Mesenchymal stem cell (in vitro differentiated cells and primary cell): ENCODE measurements around the gene ERGIC1.

Source experiments
- DNase-seq: peaks from one replicate; pipeline ENCODE4 v3.0.0-alpha.2; 2013
- H2AFZ ChIP-seq: one replicate; pipeline ENCODE4 v1.6.1; 2013; ENCODE audit warnings: low read depth, mild to moderate bottlenecking, control low read depth, inconsistent platforms, low read length, moderate library complexity
- H2AK5ac ChIP-seq: 2 replicates; pipeline ENCODE4 v1.6.1; 2013; ENCODE audit warnings: low read length, moderate library complexity, mild to moderate bottlenecking, inconsistent platforms; ENCODE audit not compliant: severe bottlenecking
- H2BK120ac ChIP-seq: one replicate; pipeline ENCODE4 v1.6.1; 2013; ENCODE audit warnings: low read depth, mild to moderate bottlenecking, inconsistent platforms, low read length, moderate library complexity
- H2BK12ac ChIP-seq, 2 experiments: one replicate each; pipeline ENCODE4 v1.6.1; 2013; ENCODE audit warnings: inconsistent platforms in 2 of 2, low read length in 2 of 2, mild to moderate bottlenecking in 2 of 2, moderate library complexity in 2 of 2, control low read depth in 1 of 2
- H2BK15ac ChIP-seq: one replicate; pipeline ENCODE4 v1.6.1; 2013; ENCODE audit warnings: mild to moderate bottlenecking, low read depth, inconsistent platforms; ENCODE audit not compliant: poor library complexity, severe bottlenecking
- H2BK5ac ChIP-seq: 2 replicates; pipeline ENCODE4 v1.6.1; 2013; ENCODE audit warnings: low read depth, mild to moderate bottlenecking, low read length, control low read depth, inconsistent platforms; ENCODE audit not compliant: poor library complexity, severe bottlenecking
- H3K14ac ChIP-seq, 2 experiments: one replicate each; pipeline ENCODE4 v1.6.1; 2013; ENCODE audit warnings: inconsistent platforms in 2 of 2, low read length in 2 of 2, control low read depth in 1 of 2, mild to moderate bottlenecking in 1 of 2, moderate library complexity in 1 of 2
- H3K18ac ChIP-seq, 2 experiments: one replicate each; pipeline ENCODE4 v1.6.1; 2013; ENCODE audit warnings: inconsistent platforms in 2 of 2, low read length in 2 of 2, control low read depth in 1 of 2, low read depth in 1 of 2, mild to moderate bottlenecking in 1 of 2
- H3K23ac ChIP-seq, 2 experiments: one replicate each; pipeline ENCODE4 v1.6.1; 2013; ENCODE audit warnings: inconsistent platforms in 2 of 2, low read length in 2 of 2, mild to moderate bottlenecking in 2 of 2, moderate library complexity in 2 of 2, control low read depth in 1 of 2
- H3K27ac ChIP-seq: 2 replicates; pipeline ENCODE4 v1.5.1; 2013; ENCODE audit warnings: mild to moderate bottlenecking, moderate library complexity, low read length, control low read depth, inconsistent platforms; ENCODE audit not compliant: poor library complexity, severe bottlenecking
- H3K27me3 ChIP-seq, 2 experiments: 2 replicates each; pipeline versions ENCODE4 v1.6.1 to v1.7.0; 2013; ENCODE audit warnings: low read length in 2 of 2, mild to moderate bottlenecking in 2 of 2, moderate library complexity in 2 of 2, control low read depth in 1 of 2, inconsistent platforms in 1 of 2; ENCODE audit not compliant: control insufficient read depth in 1 of 2, insufficient read depth in 1 of 2
- H3K36me3 ChIP-seq, 2 experiments: 2 replicates each; pipeline versions ENCODE4 v1.6.1 to v1.7.0; 2013; ENCODE audit warnings: low read length in 2 of 2, control low read depth in 1 of 2, inconsistent platforms in 1 of 2, low read depth in 1 of 2, mild to moderate bottlenecking in 1 of 2; ENCODE audit not compliant: insufficient read depth in 2 of 2, control insufficient read depth in 1 of 2
- H3K4ac ChIP-seq, 2 experiments: one replicate each; pipeline ENCODE4 v1.6.1; 2013; ENCODE audit warnings: inconsistent platforms in 2 of 2, low read length in 2 of 2, mild to moderate bottlenecking in 2 of 2, moderate library complexity in 2 of 2, control low read depth in 1 of 2, low read depth in 1 of 2
- H3K4me1 ChIP-seq: 2 replicates; pipeline ENCODE4 v1.6.1; 2013; ENCODE audit warnings: low read depth, low read length, control low read depth; ENCODE audit not compliant: control insufficient read depth, insufficient read depth
- H3K4me2 ChIP-seq: 2 replicates; pipeline ENCODE4 v1.6.1; 2013; ENCODE audit warnings: low read length, mild to moderate bottlenecking, inconsistent platforms; ENCODE audit not compliant: poor library complexity, severe bottlenecking
- H3K4me3 ChIP-seq, 2 experiments: 2 replicates each; pipeline versions ENCODE4 v1.5.1 to v1.7.0; 2013; ENCODE audit warnings: low read length in 2 of 2, mild to moderate bottlenecking in 2 of 2, control low read depth in 1 of 2, low read depth in 1 of 2; ENCODE audit not compliant: insufficient read depth in 1 of 2
- H3K79me1 ChIP-seq: replicated peaks from 2 replicates; pipeline ENCODE4 v1.6.1; 2013; ENCODE audit warnings: mild to moderate bottlenecking, control low read depth, low read length, inconsistent platforms; ENCODE audit not compliant: poor library complexity, severe bottlenecking
- H3K9ac ChIP-seq: 2 replicates; pipeline ENCODE4 v1.7.0; 2013; ENCODE audit warnings: mild to moderate bottlenecking, low read length, moderate library complexity
- H3K9me3 ChIP-seq: 2 replicates; pipeline ENCODE4 v1.7.0; 2013; ENCODE audit warnings: mild to moderate bottlenecking, low read length; ENCODE audit not compliant: control insufficient read depth
- H4K8ac ChIP-seq: one replicate; pipeline ENCODE4 v1.6.1; 2013; ENCODE audit warnings: inconsistent platforms, mild to moderate bottlenecking, low read length, moderate library complexity
- H4K91ac ChIP-seq: one replicate; pipeline ENCODE4 v1.6.1; 2013; ENCODE audit warnings: mild to moderate bottlenecking, low read length, inconsistent platforms
- WGBS: methylation state at CpG from one replicate; pipeline ENCODE4 v1.1.7; 2013; ENCODE audit warnings: mixed read lengths; 5-methylcytosine and 5-hydroxymethylcytosine counted together

Gene ERGIC1

GRCh38 chr5:172819569-172819968 lies 14.5 kb upstream of the ERGIC1 start:
- Histone ChIP-seq H3K14ac (no peak overlapping the region), H3K4ac (no peak overlapping the region), H2BK5ac (no peak overlapping the region), H3K23ac (no peak overlapping the region), H2AFZ (no peak overlapping the region), H3K36me3 (no peaks in the 10 kb centered on the region), H3K4me2 (no peak overlapping the region), H3K9me3 (no peaks in the 10 kb centered on the region), H2BK12ac (no peak overlapping the region), H3K4me3 (no peak overlapping the region), H2BK15ac (no peak overlapping the region), H4K91ac (no peak overlapping the region), H3K27ac (no peak overlapping the region), H4K8ac (no peak overlapping the region), H2BK120ac (no peak overlapping the region), H3K9ac (no peak overlapping the region), H3K79me1 (no peaks in the 10 kb centered on the region), H3K27me3 (no peaks in the 10 kb centered on the region), H3K4me1 (peaks cover 4% of the 10 kb centered on the region), H3K18ac (no peak overlapping the region), H2AK5ac (no peak overlapping the region)
- 97% methylated on average over 3 of the region's 3 CpGs for WGBS
- DNase-seq = no peak

GRCh38 chr5:172820046-172820767 lies 13.8 kb upstream of the ERGIC1 start:
- no peaks in the 10 kb centered on the region for H3K79me1 ChIP-seq
- no peak overlapping the region for H3K27ac ChIP-seq
- no peak overlapping the region for H3K4ac ChIP-seq
- no peak overlapping the region for H3K14ac ChIP-seq
- no peak overlapping the region for H2BK15ac ChIP-seq
- H3K23ac ChIP-seq = no peak overlapping the region
- H4K8ac ChIP-seq = no peak overlapping the region
- no peak overlapping the region for H3K4me2 ChIP-seq
- 81% methylated on average over 12 of the region's 16 CpGs for WGBS
- H3K9ac ChIP-seq = no peak overlapping the region
- H4K91ac ChIP-seq = no peak overlapping the region
- H3K4me1 ChIP-seq = peaks cover 4% of the 10 kb centered on the region
- no peak overlapping the region for H2BK12ac ChIP-seq
- no peak overlapping the region for H2BK5ac ChIP-seq
- no peaks in the 10 kb centered on the region for H3K27me3 ChIP-seq
- H2BK120ac ChIP-seq = no peak overlapping the region
- no peak overlapping the region for H2AFZ ChIP-seq
- H3K36me3 ChIP-seq = no peaks in the 10 kb centered on the region
- peaks cover 2% of the 10 kb centered on the region for H3K9me3 ChIP-seq
- no peak overlapping the region for H2AK5ac ChIP-seq
- H3K18ac ChIP-seq = no peak overlapping the region
- H3K4me3 ChIP-seq = no peak overlapping the region
- no peak for DNase-seq

DNA sequence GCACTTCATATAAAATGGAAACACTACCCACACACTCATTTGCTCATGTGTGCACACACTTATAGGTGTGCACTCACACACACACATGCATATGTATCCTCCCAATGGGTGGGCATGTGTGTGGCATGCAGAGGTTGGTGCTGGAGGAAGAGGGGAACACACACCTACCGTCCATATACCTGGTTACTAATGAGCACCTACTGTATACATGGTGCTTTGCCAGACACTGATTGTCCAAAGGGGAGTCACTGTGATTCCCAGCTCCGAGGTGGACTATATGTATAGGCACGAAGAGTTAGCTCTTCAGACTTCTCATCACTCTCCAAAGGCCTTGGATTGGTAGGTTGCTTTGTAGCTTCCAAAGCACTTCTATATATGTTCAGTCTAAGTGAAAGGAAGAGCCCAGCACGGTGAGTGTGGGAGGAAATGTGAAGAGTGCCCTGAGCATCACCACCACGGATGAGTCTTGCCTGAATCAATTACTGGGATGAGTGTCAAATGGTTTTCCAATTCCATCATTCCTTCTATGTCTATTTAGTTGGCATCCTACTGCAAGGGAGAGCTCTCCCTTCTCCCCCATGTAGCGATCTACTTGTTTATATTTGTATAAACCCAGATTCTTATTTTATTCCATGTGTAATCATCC lies 12.6 kb upstream of the ERGIC1 start:
- H2BK15ac ChIP-seq = no peak overlapping the region
- H3K14ac ChIP-seq = no peak overlapping the region
- no peaks in the 10 kb centered on the region for H3K27me3 ChIP-seq
- H3K4me2 ChIP-seq = no peak overlapping the region
- H4K8ac ChIP-seq = no peak overlapping the region
- no peak overlapping the region for H2AFZ ChIP-seq
- H3K9ac ChIP-seq = no peak overlapping the region
- no peak overlapping the region for H3K4me3 ChIP-seq
- peaks cover 15% of the 10 kb centered on the region for H3K9me3 ChIP-seq
- 88% methylated on average over 4 of the region's 6 CpGs for WGBS
- no peak overlapping the region for H2BK5ac ChIP-seq
- no peak overlapping the region for H2AK5ac ChIP-seq
- H4K91ac ChIP-seq = no peak overlapping the region
- H3K36me3 ChIP-seq = no peaks in the 10 kb centered on the region
- no peaks in the 10 kb centered on the region for H3K79me1 ChIP-seq
- no peak for DNase-seq
- no peak overlapping the region for H2BK120ac ChIP-seq
- no peak overlapping the region for H3K18ac ChIP-seq
- H2BK12ac ChIP-seq = no peak overlapping the region
- H3K23ac ChIP-seq = no peak overlapping the region
- peaks cover 4% of the 10 kb centered on the region for H3K4me1 ChIP-seq
- H3K27ac ChIP-seq = no peak overlapping the region
- H3K4ac ChIP-seq = no peak overlapping the region

DNA sequence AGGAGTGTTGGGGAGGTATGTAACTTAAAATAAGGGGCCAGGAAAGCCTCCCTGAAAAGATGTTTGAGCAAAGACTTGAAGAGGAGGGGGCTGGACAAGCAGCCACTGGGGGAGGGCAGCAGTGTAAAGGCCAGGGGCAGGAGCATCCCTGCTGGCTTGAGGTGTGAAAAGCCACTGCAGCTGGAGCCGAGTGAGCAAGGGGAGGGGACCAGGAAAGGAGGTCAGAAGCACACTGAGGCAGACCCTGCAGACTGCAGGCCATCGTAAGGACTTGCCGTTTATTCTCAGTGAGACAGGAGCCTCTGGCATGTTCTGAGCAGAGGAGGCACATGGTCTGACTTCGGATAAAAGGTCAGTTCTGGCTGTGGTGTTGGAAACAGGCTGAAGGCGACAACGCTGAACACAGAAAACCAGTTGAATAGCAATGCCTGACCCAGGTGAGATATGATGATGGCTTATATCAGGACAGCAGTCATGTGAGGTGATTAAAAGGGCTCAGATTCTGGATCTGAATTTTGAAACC lies 10.2 kb upstream of the ERGIC1 start:
- DNase-seq = no peak
- Histone ChIP-seq H3K18ac (no peak overlapping the region), H3K9me3 (peaks cover 22% of the 10 kb centered on the region), H3K4ac (no peak overlapping the region), H3K4me2 (no peak overlapping the region), H3K36me3 (no peaks in the 10 kb centered on the region), H3K4me1 (peaks cover 4% of the 10 kb centered on the region), H4K91ac (no peak overlapping the region), H3K9ac (no peak overlapping the region), H3K27ac (no peak overlapping the region), H3K4me3 (no peak overlapping the region), H4K8ac (no peak overlapping the region), H2BK15ac (no peak overlapping the region), H2AK5ac (no peak overlapping the region), H2AFZ (no peak overlapping the region), H3K14ac (no peak overlapping the region), H3K23ac (no peak overlapping the region), H2BK5ac (no peak overlapping the region), H2BK12ac (no peak overlapping the region), H3K79me1 (no peaks in the 10 kb centered on the region), H2BK120ac (no peak overlapping the region), H3K27me3 (no peaks in the 10 kb centered on the region)
- WGBS = 53% methylated on average over 6 of the region's 6 CpGs
